GM19468 (cell line): ENCODE data around the gene CCDC87.
"Not testable (repeated sequence)": the region's sequence is repeated elsewhere in the genome, so short reads cannot be mapped to it uniquely, and the experiment has no call there.

Experiments
- ATAC-seq: cut with Tn5 transposase; IDR thresholded peaks from one replicate; pipeline ENCODE4 v1.9.1; 2021; ENCODE audit warnings: mild to moderate bottlenecking, moderate library complexity, moderate number of reproducible peaks; ENCODE audit not compliant: unreplicated experiment; ENCODE audit errors: extremely low read depth

CCDC87 gene

DNA sequence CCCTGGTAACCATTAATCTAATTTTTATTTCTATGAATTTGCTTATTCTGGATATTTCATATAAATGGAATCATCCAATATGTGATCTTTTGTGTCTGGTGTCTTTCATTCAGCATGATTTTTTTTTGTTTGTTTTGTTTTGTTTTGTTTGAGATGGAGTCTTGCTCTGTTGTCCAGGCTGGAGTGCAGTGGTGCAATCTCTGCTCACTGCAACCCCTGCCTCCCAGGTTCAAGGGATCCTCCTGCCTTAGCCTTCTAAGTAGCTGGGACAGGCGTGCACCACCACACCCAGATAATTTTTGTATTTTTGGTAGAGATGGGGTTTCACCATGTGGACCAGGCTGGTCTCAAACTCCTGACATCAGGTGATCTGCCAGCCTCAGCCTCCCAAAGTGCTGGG is 7.4 kb downstream of the CCDC87 start:
- ATAC-seq: not testable (repeated sequence)

DNA sequence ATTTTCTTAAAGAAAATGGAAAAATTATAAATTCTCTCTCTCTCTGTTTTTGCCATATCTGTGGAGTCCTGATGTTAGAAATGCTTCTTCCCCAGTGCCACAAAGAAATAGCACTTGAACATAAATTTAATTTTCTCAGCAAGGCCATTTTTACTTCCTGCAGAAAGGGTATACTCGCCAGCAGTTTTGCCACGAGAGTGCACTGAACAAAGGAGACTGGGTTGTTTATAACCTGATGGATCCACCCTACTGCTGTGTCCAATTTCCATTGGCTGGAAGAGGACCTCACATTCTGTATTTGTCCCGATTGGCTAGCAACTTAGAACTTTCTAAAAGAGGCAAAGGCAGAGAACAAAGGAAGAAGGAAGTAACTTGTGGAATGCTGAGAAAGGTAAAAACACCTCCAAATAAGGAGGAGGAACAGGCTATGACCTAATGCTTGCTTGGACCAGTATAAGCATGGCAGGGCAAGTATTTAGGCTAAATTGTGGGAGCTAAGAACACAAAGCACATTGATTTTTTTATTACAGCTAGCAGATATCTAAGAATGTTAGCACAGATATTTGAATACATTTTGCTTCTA is 10.2 kb downstream of the CCDC87 start:
- ATAC-seq: not testable (repeated sequence)

DNA sequence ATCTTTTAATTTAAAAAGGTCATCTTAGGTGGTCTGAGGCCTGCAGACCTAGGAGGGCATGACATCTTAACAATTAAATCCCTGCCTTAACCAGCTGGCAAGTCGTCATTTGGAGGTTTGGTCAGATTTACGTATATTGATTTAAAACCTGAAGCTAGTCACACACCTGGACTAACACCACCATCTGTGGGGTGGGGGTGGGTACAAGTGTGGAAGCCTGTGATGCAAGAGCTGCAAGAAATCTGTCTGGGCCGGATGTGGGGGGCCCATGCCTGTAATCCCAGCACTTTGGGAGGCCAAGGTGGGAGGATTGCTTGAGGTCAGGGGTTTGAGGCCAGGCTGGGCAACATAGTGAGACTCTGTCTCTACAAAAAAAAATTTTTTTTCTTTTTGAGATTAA is 11.6 kb downstream of the CCDC87 start:
- ATAC-seq: no peak

DNA sequence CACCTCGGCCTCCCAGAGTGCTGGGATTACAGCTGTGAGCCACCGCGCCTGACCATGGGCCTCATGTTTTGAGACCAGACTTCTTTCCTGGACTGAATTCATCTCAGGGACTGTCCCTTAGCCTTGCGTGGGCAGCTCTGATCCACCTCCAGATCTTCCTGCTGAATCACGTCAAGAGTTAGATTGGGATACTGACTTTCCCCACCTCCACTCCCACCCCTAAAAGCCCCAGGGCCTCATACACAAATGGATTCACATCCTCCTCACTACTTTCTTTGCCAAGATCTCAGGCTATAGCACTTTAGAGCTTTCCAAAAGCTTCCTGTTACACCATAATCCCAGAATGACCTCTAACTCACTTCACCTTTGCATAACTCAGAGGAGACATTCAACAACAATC is 12.1 kb downstream of the CCDC87 start:
- no peak for ATAC-seq

DNA sequence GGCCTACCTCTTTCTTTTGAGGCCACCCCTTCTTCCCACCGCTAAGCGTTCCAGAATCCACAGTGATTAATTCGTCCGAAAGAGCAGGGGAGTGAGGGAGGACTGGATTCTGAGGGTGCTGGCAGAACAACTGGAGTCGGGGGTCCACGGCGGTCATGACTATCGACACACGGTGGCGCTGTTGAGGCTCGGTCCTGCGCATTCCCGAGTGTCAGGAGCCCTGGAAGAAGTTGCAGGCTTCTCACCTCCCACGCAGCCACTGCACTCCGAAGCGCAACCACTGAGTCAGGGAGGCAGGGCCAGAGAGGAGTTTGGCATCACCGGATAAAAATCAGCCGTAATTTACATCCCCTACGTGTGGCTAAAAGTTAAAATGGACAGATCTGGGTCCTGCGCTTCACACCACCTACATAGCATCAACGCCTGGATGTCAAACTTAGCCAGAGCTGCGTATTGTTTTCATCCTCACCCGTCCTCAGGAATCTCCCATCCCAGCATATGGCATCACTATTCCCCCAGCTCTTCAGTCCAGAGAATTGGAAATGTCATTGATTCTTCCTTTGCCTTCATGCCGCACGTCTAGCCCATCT is 13.8 kb downstream of the CCDC87 start:
- ATAC-seq: no peak

DNA sequence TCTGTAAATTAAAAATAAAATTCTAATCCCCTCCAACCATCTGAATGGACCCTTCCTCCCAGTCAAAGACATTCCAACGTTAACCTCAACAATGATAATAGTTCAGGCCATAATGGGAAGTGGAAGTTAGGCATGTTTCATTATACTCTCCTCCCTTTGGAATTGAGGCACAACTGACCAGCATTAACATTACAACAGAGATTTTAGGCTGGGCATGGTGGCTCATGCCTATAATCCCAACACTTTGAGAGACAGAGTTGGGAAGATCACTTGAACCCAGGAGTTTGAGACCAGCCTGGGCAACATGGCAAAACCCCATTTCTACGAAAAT is 22.0 kb downstream of the CCDC87 start:
- no peak for ATAC-seq

DNA sequence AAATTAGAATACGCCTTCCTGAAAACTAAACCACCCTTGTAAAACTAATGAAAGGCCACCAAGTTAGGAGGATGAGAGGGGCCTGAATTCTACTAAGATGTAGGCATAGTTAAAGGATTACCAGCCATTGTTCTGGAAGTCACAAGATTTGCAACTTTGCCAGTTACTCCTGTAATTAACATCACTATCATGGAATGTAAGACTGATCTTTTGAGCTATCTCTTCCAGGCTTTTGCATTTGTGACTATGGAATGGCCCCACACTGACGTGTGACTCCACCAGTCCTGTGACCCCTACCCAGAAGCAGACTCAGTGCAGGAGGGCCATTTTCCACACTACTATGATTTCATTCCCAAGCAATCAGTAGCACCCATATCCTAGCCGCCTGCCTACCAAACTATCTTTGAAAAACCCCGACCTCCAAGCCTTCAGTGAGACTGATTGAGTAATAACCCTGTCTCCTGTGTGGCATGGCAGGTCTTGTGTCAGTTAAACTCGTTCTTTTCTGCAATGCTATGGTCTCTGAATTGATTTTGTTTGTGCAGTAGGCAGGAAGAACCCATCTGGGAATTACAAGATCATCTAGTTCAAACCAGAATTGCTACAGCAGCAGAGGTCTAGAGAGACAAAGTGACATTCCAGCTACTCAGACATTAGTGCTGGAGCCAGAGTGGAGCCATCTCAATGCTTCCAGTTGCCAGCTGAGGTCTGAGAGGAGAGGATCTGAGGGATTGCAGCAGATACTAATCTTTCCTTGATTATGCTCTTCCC is 22.6 kb downstream of the CCDC87 start:
- ATAC-seq: no peak

DNA sequence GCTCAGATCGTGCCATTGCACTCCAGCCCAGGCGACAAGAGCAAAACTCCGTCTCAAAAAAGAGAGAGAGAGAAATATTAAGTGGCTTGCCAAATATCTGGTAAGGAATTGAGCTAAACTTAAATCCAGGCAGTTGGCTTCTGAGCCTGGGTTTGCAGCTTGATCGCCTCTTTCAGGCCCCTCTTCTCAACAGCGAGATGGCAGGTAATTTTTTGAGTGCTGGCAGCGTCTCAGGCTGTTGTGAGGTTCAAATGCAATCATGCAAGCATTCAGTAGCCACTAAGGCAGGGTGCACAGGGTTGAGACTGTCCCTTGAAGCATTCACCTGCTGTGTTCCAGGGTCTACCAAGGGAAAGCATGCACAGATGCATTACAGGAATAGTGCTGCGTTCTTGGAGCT is 23.8 kb downstream of the CCDC87 start:
- no peak for ATAC-seq

DNA sequence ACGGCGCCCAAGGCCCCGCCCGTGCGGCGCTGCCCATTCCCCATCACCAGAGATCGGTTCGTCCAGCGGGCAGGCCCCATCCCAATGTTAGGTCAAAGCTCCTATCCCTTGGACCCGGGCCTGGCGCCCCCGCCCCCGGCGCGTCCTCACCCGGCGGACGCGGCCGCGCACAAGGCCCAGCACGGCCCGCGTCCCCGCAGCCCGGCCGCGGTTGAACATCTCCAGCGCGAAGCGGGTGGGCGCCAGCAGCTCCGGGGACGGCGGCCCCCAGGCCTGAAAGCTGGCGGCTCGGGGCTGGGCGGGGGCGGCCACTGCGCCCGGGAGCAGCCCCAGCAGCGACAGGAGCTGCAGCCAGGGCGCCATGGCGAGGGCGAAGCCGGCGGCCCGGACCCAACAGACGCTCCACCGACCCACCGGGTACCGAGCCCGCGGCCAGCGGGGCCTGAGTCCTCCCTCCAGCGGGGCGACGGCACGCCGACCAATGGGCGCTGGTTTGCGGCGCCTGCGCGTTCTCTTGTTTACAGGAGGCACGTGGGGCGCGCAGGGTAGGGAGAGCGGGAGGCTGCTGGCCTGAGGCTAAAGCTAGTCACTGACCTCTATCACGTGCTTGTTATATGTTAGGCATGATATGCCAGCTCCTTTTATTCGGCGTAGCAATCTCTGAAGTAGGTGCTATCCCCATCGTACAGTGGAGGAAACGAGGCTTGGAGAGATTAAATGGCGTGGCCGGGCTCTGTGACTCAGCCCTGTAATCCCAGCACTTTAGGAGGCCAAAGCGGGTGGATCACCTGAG is 24.5 kb downstream of the CCDC87 start, which contains the start of gene CTSF:
Gene CTSF, minus strand, starts transcription at position 483 of the 793 bp plus-strand sequence. Its CDS starts 120 bp downstream, at position 363.
- no peak for ATAC-seq

DNA sequence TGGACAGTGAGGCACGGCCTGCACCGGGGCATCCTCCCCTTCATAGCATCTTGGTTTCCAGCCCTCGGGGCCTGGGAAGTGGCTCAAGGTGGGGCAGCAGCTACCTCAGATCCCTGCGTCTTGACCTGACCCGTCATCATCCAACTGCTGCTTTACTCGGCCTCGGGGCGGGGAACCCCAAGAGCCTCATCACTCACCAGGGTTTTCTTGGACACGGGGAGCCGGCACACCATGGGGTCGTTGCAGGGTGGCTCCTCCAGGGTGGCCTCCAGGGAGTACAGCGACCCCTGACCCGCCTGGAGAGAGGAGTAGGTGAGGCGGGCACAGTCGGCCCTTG is 25.1 kb downstream of the CCDC87 start:
- ATAC-seq: no peak

DNA sequence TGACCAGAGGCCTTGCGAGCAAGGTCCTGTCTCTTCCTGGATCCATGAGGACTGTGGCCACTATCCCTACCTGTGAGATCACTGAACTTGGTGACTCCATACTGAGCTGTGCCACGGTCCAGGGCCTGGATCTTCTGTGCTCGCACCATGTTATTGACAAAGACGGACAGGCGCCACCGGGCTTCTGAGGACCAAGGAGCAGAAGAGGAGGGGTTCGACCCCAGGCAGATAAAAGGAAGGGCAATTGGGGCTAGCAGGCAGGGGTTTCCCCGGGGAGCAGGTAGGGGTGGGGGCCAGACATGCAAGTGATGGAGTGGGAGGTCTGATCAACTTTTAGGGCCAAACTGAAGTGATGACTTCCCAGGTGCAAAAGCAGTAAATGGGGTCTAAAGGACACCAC is 26.6 kb downstream of the CCDC87 start:
- no peak for ATAC-seq

DNA sequence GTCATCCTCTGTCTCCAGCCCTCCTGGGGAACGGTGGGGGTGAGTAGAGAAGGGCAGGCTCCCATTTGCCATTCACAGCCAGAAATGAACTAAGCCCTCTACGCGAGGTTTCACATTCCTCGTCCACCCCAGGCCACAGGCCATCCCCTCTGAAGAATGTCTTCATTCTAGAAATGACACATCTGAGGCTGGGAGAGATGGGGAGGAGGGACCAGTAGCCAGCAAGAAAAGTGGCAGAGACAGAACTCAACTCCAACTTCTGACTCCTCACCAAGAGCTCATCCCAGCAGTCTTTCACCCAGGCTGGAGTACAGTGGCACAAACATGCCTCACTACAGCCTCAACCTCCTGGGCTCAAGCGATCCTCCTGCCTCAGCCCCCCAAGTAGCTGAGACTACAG is 27.9 kb downstream of the CCDC87 start:
- ATAC-seq: no peak

DNA sequence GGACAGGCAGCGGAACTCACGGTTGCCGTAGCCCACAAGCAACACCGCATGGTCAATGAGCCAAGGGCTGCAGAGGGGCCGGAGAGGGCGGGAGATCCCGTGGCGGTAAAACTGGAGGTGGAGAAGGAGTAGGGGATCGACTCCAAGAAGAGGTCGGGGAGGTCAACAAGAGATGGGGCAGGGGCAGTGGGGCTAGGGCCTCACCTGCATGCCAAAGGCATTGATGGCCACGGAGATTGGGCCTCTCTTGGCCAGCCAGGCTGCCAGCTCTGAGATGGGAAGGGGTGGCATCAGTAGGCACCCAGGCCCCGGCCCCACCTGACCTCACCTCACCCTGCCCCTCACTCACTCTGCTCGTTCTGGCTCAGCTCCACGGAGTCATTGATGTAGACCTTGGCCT is 28.3 kb downstream of the CCDC87 start:
- no peak for ATAC-seq

DNA sequence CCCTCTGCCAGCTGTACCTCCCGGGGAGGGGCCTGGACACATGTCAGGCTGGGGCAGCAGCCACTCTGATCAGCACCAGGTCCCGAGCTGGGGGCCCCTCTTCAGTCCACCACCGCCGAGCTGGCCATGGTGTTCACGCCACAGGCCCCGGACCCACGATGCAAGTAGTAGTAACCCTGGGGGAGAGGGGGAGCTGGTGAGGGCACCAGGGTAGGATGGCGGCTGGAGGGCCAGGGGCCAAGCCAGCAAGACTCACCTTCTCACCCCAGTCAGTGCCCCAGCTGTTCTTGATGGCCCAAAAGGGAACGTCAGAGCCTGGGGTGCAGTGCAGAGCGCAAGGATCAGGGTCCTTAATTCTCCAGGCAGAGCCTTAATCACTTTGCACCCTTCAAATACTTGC is 29.0 kb downstream of the CCDC87 start:
- no peak for ATAC-seq

DNA sequence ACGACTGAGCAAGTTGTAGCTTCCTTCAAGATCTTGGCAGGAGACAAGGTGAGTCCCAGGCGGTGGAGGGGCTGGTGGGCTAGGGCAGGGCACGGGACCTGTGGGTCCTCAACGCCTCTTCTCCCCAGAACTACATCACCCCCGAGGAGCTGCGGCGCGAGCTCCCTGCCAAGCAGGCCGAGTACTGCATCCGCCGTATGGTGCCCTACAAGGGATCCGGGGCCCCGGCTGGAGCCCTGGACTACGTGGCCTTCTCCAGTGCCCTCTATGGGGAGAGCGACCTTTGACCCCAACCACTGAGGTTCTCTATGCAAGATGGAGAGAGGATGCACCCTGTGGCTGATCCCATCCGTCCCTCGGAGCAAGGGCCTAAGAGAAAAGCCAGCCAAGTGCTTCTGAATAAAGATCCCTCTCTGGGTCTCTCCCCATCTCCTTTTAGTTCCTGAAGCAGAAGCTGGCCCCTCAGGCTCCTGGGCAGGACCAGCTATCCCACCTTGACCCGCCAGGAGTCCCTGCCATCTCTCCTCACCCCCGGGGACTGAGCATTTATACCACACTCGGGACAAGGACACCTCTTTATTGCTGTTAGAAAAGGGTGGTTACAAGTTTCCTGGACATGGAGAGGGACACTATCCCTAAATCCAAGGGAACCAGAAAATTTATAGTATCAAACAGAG is 29.8 kb downstream of the CCDC87 start:
- ATAC-seq: no peak

DNA sequence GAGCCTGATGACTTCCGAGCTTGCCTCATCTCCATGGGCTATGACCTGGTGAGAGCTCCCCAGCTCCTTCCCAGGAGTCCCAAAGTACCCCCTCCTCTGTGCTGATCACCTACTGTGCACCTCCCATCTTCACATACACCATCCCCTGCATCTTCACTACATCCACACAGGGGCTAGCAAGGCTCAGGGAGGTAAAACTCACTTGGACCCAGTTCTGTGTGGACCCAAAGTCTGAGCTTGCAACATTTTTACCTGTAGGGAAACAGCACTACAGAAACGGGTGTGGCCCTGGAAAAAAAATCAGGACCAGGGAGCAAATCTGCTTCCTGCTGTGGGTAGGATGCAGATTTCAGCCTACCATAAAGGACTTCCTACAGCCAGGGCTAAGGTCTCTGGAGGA is 30.6 kb downstream of the CCDC87 start:
- ATAC-seq: no peak

DNA sequence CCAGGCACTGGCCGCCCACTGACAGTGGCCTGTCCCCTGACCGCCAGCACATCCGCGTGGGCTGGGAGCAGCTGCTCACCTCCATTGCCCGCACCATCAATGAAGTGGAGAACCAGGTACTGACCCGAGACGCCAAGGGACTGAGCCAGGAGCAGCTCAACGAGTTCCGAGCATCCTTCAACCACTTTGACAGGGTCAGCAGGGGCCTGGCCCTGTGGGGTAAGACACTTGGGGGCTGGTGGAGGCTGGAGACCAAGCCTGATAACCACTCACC is 31.0 kb downstream of the CCDC87 start:
- ATAC-seq: no peak

DNA sequence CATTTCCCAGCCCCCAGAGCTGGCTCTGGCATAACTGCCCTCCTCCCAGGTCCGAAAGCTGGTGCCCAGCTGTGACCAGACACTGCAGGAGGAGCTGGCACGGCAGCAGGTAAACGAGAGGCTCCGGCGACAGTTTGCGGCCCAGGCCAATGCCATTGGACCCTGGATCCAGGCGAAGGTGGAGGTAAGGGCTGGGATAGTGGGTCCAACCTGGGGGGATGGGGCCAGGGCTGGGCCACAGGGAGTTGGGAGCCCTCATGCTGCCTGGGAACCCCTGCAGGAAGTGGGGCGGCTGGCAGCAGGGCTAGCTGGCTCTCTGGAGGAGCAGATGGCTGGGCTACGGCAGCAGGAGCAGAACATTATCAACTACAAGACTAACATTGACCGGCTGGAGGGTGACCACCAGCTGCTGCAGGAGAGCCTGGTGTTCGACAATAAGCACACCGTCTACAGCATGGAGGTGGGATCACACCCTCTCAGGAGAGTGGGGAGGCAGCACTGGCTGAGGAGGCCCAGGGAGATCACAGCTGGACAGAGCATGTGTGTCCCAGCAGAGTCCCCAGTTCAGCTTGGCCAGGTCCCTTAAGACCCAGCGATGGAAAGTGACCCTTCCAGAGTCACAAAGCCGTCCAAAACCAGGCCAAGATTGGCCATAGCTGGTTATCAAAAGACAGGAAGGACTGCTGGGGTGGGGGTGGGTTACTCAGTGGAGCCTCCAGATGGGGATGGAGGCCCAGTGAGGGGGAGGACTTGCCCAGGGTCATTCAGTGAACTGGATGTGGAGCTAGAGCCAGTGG is 31.5 kb downstream of the CCDC87 start:
- no peak for ATAC-seq

DNA sequence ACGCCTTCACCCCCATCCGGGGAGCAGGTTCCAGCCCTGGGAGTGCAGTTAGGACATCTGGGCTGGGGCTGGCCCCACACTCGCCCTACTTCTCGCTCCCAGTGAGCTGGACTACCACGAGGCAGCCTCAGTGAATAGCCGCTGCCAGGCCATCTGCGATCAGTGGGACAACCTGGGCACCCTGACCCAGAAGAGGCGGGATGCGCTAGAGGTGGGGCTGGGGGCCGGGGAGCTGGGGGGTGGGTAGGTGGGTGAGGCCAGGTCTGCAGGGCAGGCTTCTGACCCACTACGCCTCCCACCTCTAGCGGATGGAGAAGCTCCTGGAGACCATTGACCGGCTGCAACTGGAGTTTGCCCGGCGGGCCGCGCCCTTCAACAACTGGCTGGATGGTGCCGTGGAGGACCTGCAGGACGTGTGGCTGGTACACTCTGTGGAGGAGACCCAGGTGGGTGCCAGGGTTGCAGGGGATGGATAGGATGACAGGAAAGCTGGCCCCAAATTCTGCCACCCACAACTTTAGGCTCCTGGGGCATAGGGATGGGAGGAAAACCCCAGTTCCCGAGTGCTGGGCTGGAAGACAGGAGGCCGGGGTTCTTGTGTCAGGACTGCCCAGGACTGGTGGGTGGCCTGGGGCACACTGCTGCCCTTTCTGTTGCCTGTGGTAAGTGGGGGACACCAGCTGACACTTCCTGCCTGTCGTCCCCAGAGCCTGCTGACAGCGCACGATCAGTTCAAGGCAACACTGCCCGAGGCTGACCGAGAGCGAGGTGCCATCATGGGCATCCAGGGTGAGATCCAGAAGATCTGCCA is 32.8 kb downstream of the CCDC87 start:
- no peak for ATAC-seq
